Urinary bladder (tissue), 4 donors: ENCODE results near the gene TUBG1. TPM values are rescaled to one million over a fixed set of nuclear protein-coding genes. Genes with fewer than 3 reads are reported as not detected.
A peak's percentile ranks its signal among the peaks of the same experiment; 100 is the strongest.

Experiments used
- DNase-seq: peaks from one replicate; pipeline ENCODE4 v3.0.0-alpha.2; 2015; ENCODE audit errors: extremely low spot score
- H3K27ac ChIP-seq: one replicate; pipeline ENCODE4 v1.5.1; 2013; ENCODE audit warnings: low read depth, mild to moderate bottlenecking, moderate library complexity
- H3K36me3 ChIP-seq: one replicate; pipeline ENCODE4 v1.6.1; 2013; ENCODE audit warnings: mild to moderate bottlenecking, moderate library complexity; ENCODE audit not compliant: insufficient read depth
- H3K4me1 ChIP-seq: one replicate; pipeline ENCODE4 v1.6.1; 2013; ENCODE audit warnings: mild to moderate bottlenecking, moderate library complexity; ENCODE audit not compliant: insufficient read depth
- H3K4me3 ChIP-seq: one replicate; pipeline ENCODE4 v1.5.1; 2013; ENCODE audit warnings: low read depth, low read length
- WGBS: extraction: QIAGEN DNeasy Blood & Tissue Kit; methylation state at CpG from one replicate; pipeline ENCODE4 v1.1.7; 2013; 5-methylcytosine and 5-hydroxymethylcytosine counted together
- polyA plus RNA-seq: library from polyadenylated mRNA; stranded (reverse); fragments of 200-250 nt; gene quantifications from one replicate; pipeline ENCODE4 v1.2.3, GENCODE V29; 2013
- total RNA-seq: library from RNA; depleted of rRNA; stranded (reverse); fragments of >200 nt; gene quantifications from one replicate; pipeline ENCODE4 v1.2.3, GENCODE V29; 2014
- donor health status: healthy with polysubstance abuse.
- donor health status: healthy.

The TUBG1 gene
- total and polyA plus RNA-seq, 2 donors, result 15.2 to 42.9 TPM

GRCh38 chr17:42568341-42569111 lies 41.0 kb upstream of the TUBG1 start:
- Histone ChIP-seq H3K4me1 (no peaks in the 10 kb centered on the region), H3K36me3 (peaks cover 9% of the 10 kb centered on the region), H3K4me3 (no peak overlapping the region), H3K27ac (no peak overlapping the region)
- no peak for DNase-seq
- 87% methylated on average over 14 of the region's 14 CpGs for WGBS

GRCh38 chr17:42571435-42572225 lies 37.9 kb upstream of the TUBG1 start:
- H3K27ac ChIP-seq, result no peak overlapping the region
- peaks cover 9% of the 10 kb centered on the region for H3K36me3 ChIP-seq
- no peak overlapping the region for H3K4me3 ChIP-seq
- DNase-seq, result no peak
- 72% methylated on average over 12 of the region's 12 CpGs for WGBS
- no peaks in the 10 kb centered on the region for H3K4me1 ChIP-seq

GRCh38 chr17:42573095-42573494 lies 36.4 kb upstream of the TUBG1 start:
- H3K36me3 ChIP-seq, result peaks cover 9% of the 10 kb centered on the region
- WGBS, result 84% methylated on average over 4 of the region's 4 CpGs

GRCh38 chr17:42574463-42574862 lies 35.0 kb upstream of the TUBG1 start:
- no peak for DNase-seq
- H3K4me3 ChIP-seq, result no peak overlapping the region
- 84% methylated on average over 3 of the region's 3 CpGs for WGBS
- H3K4me1 ChIP-seq, result no peaks in the 10 kb centered on the region
- H3K27ac ChIP-seq, result no peak overlapping the region
- H3K36me3 ChIP-seq, result peaks cover 9% of the 10 kb centered on the region

More at GRCh38 chr17:42573095-42573494, 36.4 kb upstream of the TUBG1 start:
- DNase-seq, result no peak
- Histone ChIP-seq H3K4me1 (no peaks in the 10 kb centered on the region), H3K4me3 (no peak overlapping the region), H3K27ac (no peak overlapping the region)

GRCh38 chr17:42577140-42577531 lies 32.3 kb upstream of the TUBG1 start:
- Histone ChIP-seq H3K4me1 (no peaks in the 10 kb centered on the region), H3K36me3 (peaks cover 11% of the 10 kb centered on the region), H3K27ac (no peak overlapping the region), H3K4me3 (peak overlapping the region; percentile 51)
- WGBS, result 5% methylated on average over 18 of the region's 18 CpGs
- DNase-seq, result no peak

GRCh38 chr17:42577532-42578281 lies 31.8 kb upstream of the TUBG1 start, which contains the start of gene PSMC3IP:
TSS of gene PSMC3IP (minus strand) at chr17:42577729. CDS start at chr17:42577686, 43 bp downstream.
- no peaks in the 10 kb centered on the region for H3K4me1 ChIP-seq
- peak; percentile 81 for DNase-seq
- peak within 1 kb of the TSS; percentile 51 for H3K4me3 ChIP-seq
- under 1% methylated on average over 52 of the region's 52 CpGs for WGBS
- H3K27ac ChIP-seq, result peak within 1 kb of the TSS; percentile 38
- H3K36me3 ChIP-seq, result peaks cover 10% of the 10 kb centered on the region

- Histone ChIP-seq H3K36me3 (peaks cover 4% of the 10 kb centered on the region), H3K4me1 (no peaks in the 10 kb centered on the region), H3K4me3 (peak overlapping the region; percentile 51), H3K27ac (peak overlapping the region; percentile 38)
- no peak for DNase-seq
- WGBS, result under 1% methylated on average over 20 of the region's 20 CpGs
Observed at GRCh38 chr17:42578282-42578869, 31.1 kb upstream of the TUBG1 start.

- H3K4me3 ChIP-seq, result no peak overlapping the region
- no peaks in the 10 kb centered on the region for H3K4me1 ChIP-seq
- DNase-seq, result no peak
- no peak overlapping the region for H3K27ac ChIP-seq
- 40% methylated on average over 2 of the region's 2 CpGs for WGBS
- H3K36me3 ChIP-seq, result peaks cover 9% of the 10 kb centered on the region
Observed at GRCh38 chr17:42579794-42580551, 29.5 kb upstream of the TUBG1 start.

GRCh38 chr17:42581744-42582270 lies 27.7 kb upstream of the TUBG1 start:
- no peak for DNase-seq
- H3K4me1 ChIP-seq, result no peaks in the 10 kb centered on the region
- no peak overlapping the region for H3K4me3 ChIP-seq
- peaks cover 9% of the 10 kb centered on the region for H3K36me3 ChIP-seq
- WGBS, result 91% methylated on average over 10 of the region's 10 CpGs
- H3K27ac ChIP-seq, result no peak overlapping the region

GRCh38 chr17:42584880-42585279 lies 24.6 kb upstream of the TUBG1 start:
- H3K36me3 ChIP-seq, result peaks cover 9% of the 10 kb centered on the region
- H3K4me3 ChIP-seq, result no peak overlapping the region
- DNase-seq, result no peak
- no peak overlapping the region for H3K27ac ChIP-seq
- 85% methylated on average over 9 of the region's 9 CpGs for WGBS
- H3K4me1 ChIP-seq, result no peaks in the 10 kb centered on the region

GRCh38 chr17:42585353-42585752 lies 24.1 kb upstream of the TUBG1 start:
- H3K4me1 ChIP-seq, result no peaks in the 10 kb centered on the region
- DNase-seq, result no peak
- 38% methylated on average over 1 of the region's 1 CpG for WGBS
- H3K4me3 ChIP-seq, result no peak overlapping the region
- H3K36me3 ChIP-seq, result peaks cover 9% of the 10 kb centered on the region
- no peak overlapping the region for H3K27ac ChIP-seq

- H3K4me3 ChIP-seq, result no peak overlapping the region
- peak overlapping the region; percentile 62 for H3K27ac ChIP-seq
- no peaks in the 10 kb centered on the region for H3K4me1 ChIP-seq
- WGBS, result 79% methylated on average over 7 of the region's 7 CpGs
- peaks cover 9% of the 10 kb centered on the region for H3K36me3 ChIP-seq
- DNase-seq, result no peak
Observed at GRCh38 chr17:42586514-42587230, 22.8 kb upstream of the TUBG1 start.
